ENCODE measurements around the gene CSPG4.
"Not testable (repeated sequence)": the region's sequence is repeated elsewhere in the genome, so short reads cannot be mapped to it uniquely, and the experiment has no call there.

Gene CSPG4

GRCh38 chr15:75712668-75713337 is at the start of gene CSPG4:
Gene CSPG4, minus strand, starts transcription at chr15:75712848. Its CDS starts 93 bp downstream, at chr15:75712755.
- in situ Hi-C loops (cut with MboI; ENCODE audit: low sequenced_read_pairs) = no loop called here

- in situ Hi-C loops (cut with MboI; ENCODE audit: low sequenced_read_pairs) = not testable (repeated sequence)
Measured at GRCh38 chr15:75762357-75762718, 49.7 kb upstream of the CSPG4 start.

GRCh38 chr15:75761446-75762356 is 49.1 kb upstream of the CSPG4 start:
- in situ Hi-C loops (cut with MboI; ENCODE audit: low sequenced_read_pairs) = no loop called here

- in situ Hi-C loops (cut with MboI; ENCODE audit: low sequenced_read_pairs) = no loop called here
Measured at GRCh38 chr15:75760704-75761435, 48.2 kb upstream of the CSPG4 start.

GRCh38 chr15:75760131-75760520 is 47.5 kb upstream of the CSPG4 start:
- in situ Hi-C loops (cut with MboI; ENCODE audit: low sequenced_read_pairs) = not testable (repeated sequence)

GRCh38 chr15:75759416-75760130 is 46.9 kb upstream of the CSPG4 start:
- in situ Hi-C loops (cut with MboI; ENCODE audit: low sequenced_read_pairs) = no loop called here

GRCh38 chr15:75758071-75758872 is 45.6 kb upstream of the CSPG4 start:
- in situ Hi-C loops (cut with MboI; ENCODE audit: low sequenced_read_pairs) = no loop called here

GRCh38 chr15:75754871-75755270 is 42.2 kb upstream of the CSPG4 start:
- in situ Hi-C loops (cut with MboI; ENCODE audit: low sequenced_read_pairs) = not testable (repeated sequence)

- in situ Hi-C loops (cut with MboI; ENCODE audit: low sequenced_read_pairs) = no loop called here
Measured at GRCh38 chr15:75753145-75753544, 40.5 kb upstream of the CSPG4 start.

GRCh38 chr15:75751891-75752290 is 39.2 kb upstream of the CSPG4 start:
- in situ Hi-C loops (cut with MboI; ENCODE audit: low sequenced_read_pairs) = no loop called here

- in situ Hi-C loops (cut with MboI; ENCODE audit: low sequenced_read_pairs) = no loop called here
Measured at GRCh38 chr15:75751116-75751875, 38.6 kb upstream of the CSPG4 start.

GRCh38 chr15:75750261-75751050 is 37.8 kb upstream of the CSPG4 start:
- in situ Hi-C loops (cut with MboI; ENCODE audit: low sequenced_read_pairs) = no loop called here

GRCh38 chr15:75749820-75750219 is 37.2 kb upstream of the CSPG4 start:
- in situ Hi-C loops (cut with MboI; ENCODE audit: low sequenced_read_pairs) = no loop called here

GRCh38 chr15:75748882-75749281 is 36.2 kb upstream of the CSPG4 start:
- in situ Hi-C loops (cut with MboI; ENCODE audit: low sequenced_read_pairs) = not testable (repeated sequence)

- in situ Hi-C loops (cut with MboI; ENCODE audit: low sequenced_read_pairs) = not testable (repeated sequence)
Measured at GRCh38 chr15:75747121-75747520, 34.5 kb upstream of the CSPG4 start.

- in situ Hi-C loops (cut with MboI; ENCODE audit: low sequenced_read_pairs) = no loop called here
Measured at GRCh38 chr15:75745305-75745704, 32.7 kb upstream of the CSPG4 start.

GRCh38 chr15:75742346-75742745 is 29.7 kb upstream of the CSPG4 start:
- in situ Hi-C loops (cut with MboI; ENCODE audit: low sequenced_read_pairs) = not testable (repeated sequence)

GRCh38 chr15:75739791-75740190 is 27.1 kb upstream of the CSPG4 start:
- in situ Hi-C loops (cut with MboI; ENCODE audit: low sequenced_read_pairs) = no loop called here

Measured in HL-60/S4 treated with phorbol 12-myristate 13-acetate at 8.2 ng/mL for 4 days and 3 days (cell line).